SU-DHL-6 (cell line): Measurements from ENCODE around the gene DACH1.

Source experiments
- H2AFZ ChIP-seq: fragments of 200-600 bp; sonication (generic); 2 replicates; pipeline ENCODE4 v1.6.1; 2014; ENCODE audit warnings: low read depth, mild to moderate bottlenecking, moderate library complexity, mixed read lengths, antibody characterized with exemption, low read length; ENCODE audit not compliant: severe bottlenecking
- H3F3A ChIP-seq: fragments of 200-600 bp; shearing (Covaris generic); 2 replicates; pipeline ENCODE4 v1.6.0; 2016; ENCODE audit warnings: antibody characterized with exemption, mild to moderate bottlenecking; ENCODE audit not compliant: insufficient read depth
- H3K27ac ChIP-seq: fragments of 200-600 bp; sonication (generic); 2 replicates; pipeline ENCODE4 v1.5.1; 2016; ENCODE audit warnings: low read depth, mild to moderate bottlenecking, low read length, moderate library complexity, mixed read lengths
- H3K27me3 ChIP-seq: fragments of 200-600 bp; sonication (generic), shearing (Covaris generic); 2 replicates; pipeline ENCODE4 v1.6.0; 2014; ENCODE audit warnings: mild to moderate bottlenecking, low read length
- H3K36me3 ChIP-seq: fragments of 200-600 bp; sonication (generic); 2 replicates; pipeline ENCODE4 v1.6.1; 2014; ENCODE audit warnings: mild to moderate bottlenecking, low read length, mixed read lengths
- H3K4me2 ChIP-seq: fragments of 300-600, 200-600 bp; shearing (Covaris generic), sonication (generic); 2 replicates; pipeline ENCODE4 v1.6.0; 2014; ENCODE audit warnings: low read length, low read depth, mild to moderate bottlenecking; ENCODE audit not compliant: poor library complexity, severe bottlenecking
- H3K4me3 ChIP-seq: fragments of 200-600 bp; sonication (generic); 2 replicates; pipeline ENCODE4 v1.5.1; 2014; ENCODE audit warnings: antibody characterized with exemption, low read length, mild to moderate bottlenecking, mixed read lengths; ENCODE audit not compliant: insufficient read depth, poor library complexity, severe bottlenecking
- H3K79me2 ChIP-seq: fragments of 200-600 bp; sonication (generic); 2 replicates; pipeline ENCODE4 v1.6.1; 2014; ENCODE audit warnings: mild to moderate bottlenecking, low read length, moderate library complexity; ENCODE audit not compliant: insufficient read depth
- H3K9ac ChIP-seq: fragments of 200-600 bp; sonication (generic); 2 replicates; pipeline ENCODE4 v1.7.0; 2014; ENCODE audit warnings: mild to moderate bottlenecking, low read length
- H3K9me2 ChIP-seq: fragments of 200-600 bp; sonication (generic); replicated peaks from 2 replicates; pipeline ENCODE4 v1.6.1; 2014; ENCODE audit warnings: low read length; ENCODE audit not compliant: insufficient read depth
- H3K9me3 ChIP-seq: fragments of 200-600 bp; sonication (generic); 2 replicates; pipeline ENCODE4 v1.6.1; 2014; ENCODE audit warnings: low read length, mixed read lengths; ENCODE audit not compliant: insufficient read depth
- H4K20me1 ChIP-seq: fragments of 200-600 bp; sonication (generic); 2 replicates; pipeline ENCODE4 v1.6.1; 2014; ENCODE audit warnings: low read depth, mild to moderate bottlenecking, antibody characterized with exemption, low read length, moderate library complexity, mixed read lengths
- EZH2phosphoT487 ChIP-seq: fragments of 200-600 bp; sonication (generic), shearing (Covaris generic); conservative IDR thresholded peaks from 2 replicates; pipeline ENCODE4 v1.6.1; 2018; ENCODE audit warnings: mild to moderate bottlenecking, antibody characterized with exemption, low read length, moderate library complexity, mixed read lengths
- TF ChIP-seq, protein P1 (sequence below): fragments of 200-600 bp; sonication (generic); IDR thresholded peaks from one replicate; pipeline ENCODE4 v1.5.1; 2017; ENCODE audit warnings: antibody characterized with exemption, mild to moderate bottlenecking, low read length, moderate library complexity; ENCODE audit not compliant: insufficient read depth, poor library complexity, severe bottlenecking

Gene DACH1

GRCh38 chr13:71702253-71702652 is 164.8 kb downstream of the DACH1 start:
- no peaks in the 10 kb centered on the region for H3F3A ChIP-seq

DNA sequence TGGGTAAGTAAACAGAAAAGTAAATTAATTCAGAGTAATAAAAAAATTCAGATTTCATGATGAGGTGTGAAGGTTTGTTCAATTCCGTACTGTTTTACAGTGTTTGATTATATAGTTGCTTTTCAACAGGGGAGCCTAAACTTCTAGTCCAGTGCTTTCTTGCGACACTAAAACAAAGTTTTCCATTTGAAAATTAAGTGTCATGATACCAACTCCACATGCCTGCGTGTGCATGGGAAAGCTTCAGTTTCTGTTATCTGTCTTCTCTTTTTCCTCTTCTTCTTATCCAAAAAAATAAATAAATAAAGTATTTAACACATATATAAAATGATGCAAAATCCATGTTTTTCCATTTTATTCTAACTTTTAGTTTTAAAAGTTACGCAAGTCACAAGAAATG is 165.3 kb downstream of the DACH1 start:
- no peak overlapping the region for H3K9ac ChIP-seq
- H3F3A ChIP-seq, result no peaks in the 10 kb centered on the region
- H3K9me2 ChIP-seq, result no peaks in the 10 kb centered on the region
- H3K4me3 ChIP-seq, result no peak overlapping the region
- no peaks in the 10 kb centered on the region for H3K27me3 ChIP-seq
- H3K4me2 ChIP-seq, result no peak overlapping the region
- no peaks in the 10 kb centered on the region for H3K36me3 ChIP-seq
- H4K20me1 ChIP-seq, result no peaks in the 10 kb centered on the region
- no peak overlapping the region for H3K27ac ChIP-seq
- no peaks in the 10 kb centered on the region for H3K79me2 ChIP-seq
- no peak for TF ChIP-seq EZH2phosphoT487
- TF ChIP-seq, protein P1, sequence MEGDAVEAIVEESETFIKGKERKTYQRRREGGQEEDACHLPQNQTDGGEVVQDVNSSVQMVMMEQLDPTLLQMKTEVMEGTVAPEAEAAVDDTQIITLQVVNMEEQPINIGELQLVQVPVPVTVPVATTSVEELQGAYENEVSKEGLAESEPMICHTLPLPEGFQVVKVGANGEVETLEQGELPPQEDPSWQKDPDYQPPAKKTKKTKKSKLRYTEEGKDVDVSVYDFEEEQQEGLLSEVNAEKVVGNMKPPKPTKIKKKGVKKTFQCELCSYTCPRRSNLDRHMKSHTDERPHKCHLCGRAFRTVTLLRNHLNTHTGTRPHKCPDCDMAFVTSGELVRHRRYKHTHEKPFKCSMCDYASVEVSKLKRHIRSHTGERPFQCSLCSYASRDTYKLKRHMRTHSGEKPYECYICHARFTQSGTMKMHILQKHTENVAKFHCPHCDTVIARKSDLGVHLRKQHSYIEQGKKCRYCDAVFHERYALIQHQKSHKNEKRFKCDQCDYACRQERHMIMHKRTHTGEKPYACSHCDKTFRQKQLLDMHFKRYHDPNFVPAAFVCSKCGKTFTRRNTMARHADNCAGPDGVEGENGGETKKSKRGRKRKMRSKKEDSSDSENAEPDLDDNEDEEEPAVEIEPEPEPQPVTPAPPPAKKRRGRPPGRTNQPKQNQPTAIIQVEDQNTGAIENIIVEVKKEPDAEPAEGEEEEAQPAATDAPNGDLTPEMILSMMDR, result no peak
- H2AFZ ChIP-seq, result no peak overlapping the region
- no peaks in the 10 kb centered on the region for H3K9me3 ChIP-seq

More at GRCh38 chr13:71702253-71702652, 164.8 kb downstream of the DACH1 start:
- H3K79me2 ChIP-seq, result no peaks in the 10 kb centered on the region
- H3K27me3 ChIP-seq, result no peaks in the 10 kb centered on the region
- H3K9me2 ChIP-seq, result no peaks in the 10 kb centered on the region
- no peaks in the 10 kb centered on the region for H4K20me1 ChIP-seq
- H3K9ac ChIP-seq, result no peak overlapping the region
- TF ChIP-seq, protein P1, result no peak
- no peak for TF ChIP-seq EZH2phosphoT487
- H3K4me3 ChIP-seq, result no peak overlapping the region
- H3K27ac ChIP-seq, result no peak overlapping the region
- H3K36me3 ChIP-seq, result no peaks in the 10 kb centered on the region
- no peak overlapping the region for H3K4me2 ChIP-seq
- H2AFZ ChIP-seq, result no peak overlapping the region
- no peaks in the 10 kb centered on the region for H3K9me3 ChIP-seq

GRCh38 chr13:71699342-71699741 is 167.7 kb downstream of the DACH1 start:
- H3K9me2 ChIP-seq, result no peaks in the 10 kb centered on the region
- H3K36me3 ChIP-seq, result no peaks in the 10 kb centered on the region
- TF ChIP-seq, protein P1, result no peak
- TF ChIP-seq EZH2phosphoT487, result no peak
- H3F3A ChIP-seq, result no peaks in the 10 kb centered on the region
- no peaks in the 10 kb centered on the region for H3K27me3 ChIP-seq
- no peak overlapping the region for H3K4me3 ChIP-seq
- H3K9me3 ChIP-seq, result no peaks in the 10 kb centered on the region
- H2AFZ ChIP-seq, result no peak overlapping the region
- H3K9ac ChIP-seq, result no peak overlapping the region
- H3K79me2 ChIP-seq, result no peaks in the 10 kb centered on the region
- H3K27ac ChIP-seq, result no peak overlapping the region
- no peaks in the 10 kb centered on the region for H4K20me1 ChIP-seq
- H3K4me2 ChIP-seq, result no peak overlapping the region
